HepG2 (cell line): Measurements from ENCODE around the gene SMNDC1. TPM values are rescaled to one million over a fixed set of nuclear protein-coding genes. Genes with fewer than 3 reads are reported as not detected.

ENCODE experiments used
- ATAC-seq: fragments of 200-7000 bp; cut with Tn5 transposase; 3 replicates; pipeline ENCODE4 v1.9.1; 2020; ENCODE audit warnings: mild to moderate bottlenecking, moderate library complexity
- BruUV-seq: library from RNA; stranded (reverse); fragments of 400-500 nt; replicated peaks from 2 replicates; lab custom pipeline; 2021; lab: Mats Ljungman, UMichigan
- CTCF ChIA-PET: fragments of 300-600 bp; formaldehyde crosslinking; extraction: SDS; loops from one replicate; lab custom pipeline; 2021; ENCODE audit warnings: low total read pairs, inconsistent platforms, low intra/inter-chr PET ratio; lab: Yijun Ruan, JAX
- POLR2A ChIA-PET: fragments of 350-600 bp; sonication (Branson Sonifier 250); formaldehyde crosslinking; loops from one replicate; lab custom pipeline; 2020; ENCODE audit warnings: antibody characterized with exemption, inconsistent platforms; lab: Yijun Ruan, JAX
- DNase-seq: peaks from one replicate; pipeline ENCODE4 v3.0.0-alpha.2; 2015; ENCODE audit warnings: low spot score
- FAIRE-seq: peaks from 3 replicates; lab custom pipeline; 2011; peaks lifted over from hg19 to GRCh38; lab: Jason Lieb, UNC
- H2AFZ ChIP-seq: one replicate; pipeline ENCODE4 v1.6.1; 2011; ENCODE audit warnings: low read length, inconsistent platforms
- H3K27ac ChIP-seq: fragments of 300-600 bp; 3 replicates; pipeline ENCODE4 v1.8.0; 2011; ENCODE audit warnings: mixed run types, mild to moderate bottlenecking, mixed read lengths, low read length, inconsistent platforms; ENCODE audit not compliant: insufficient read depth; ENCODE audit errors: extremely low read length
- H3K27me3 ChIP-seq, 2 experiments: fragments of 200-600 bp in 1 of 2; 2 replicates in 1 of 2; 3 replicates in 1 of 2; pipeline versions ENCODE4 v1.6.0 to v1.8.0; 2011; ENCODE audit warnings: low read length in 2 of 2, mild to moderate bottlenecking in 2 of 2, moderate library complexity in 2 of 2, inconsistent platforms in 1 of 2; ENCODE audit not compliant: insufficient read depth in 2 of 2, control insufficient read depth in 1 of 2
- H3K36me3 ChIP-seq, 2 experiments: fragments of 200-600 bp in 1 of 2; replicated peaks in 1 of 2; 2 replicates in 1 of 2; 3 replicates in 1 of 2; pipeline versions ENCODE4 v1.5.1 to v1.8.0; 2011; ENCODE audit warnings: low read length in 2 of 2, inconsistent platforms in 1 of 2; ENCODE audit not compliant: insufficient read depth in 2 of 2, control insufficient read depth in 1 of 2
- H3K4me1 ChIP-seq: 2 replicates; pipeline ENCODE4 v1.5.1; 2012; ENCODE audit warnings: low read length, inconsistent platforms; ENCODE audit not compliant: insufficient read depth
- H3K4me2 ChIP-seq: 2 replicates; pipeline ENCODE4 v1.6.0; 2011; ENCODE audit warnings: low read depth, low read length, inconsistent platforms
- H3K4me3 ChIP-seq, 3 experiments: fragments of 200-600 bp in 1 of 3; sonication (generic), shearing (Covaris generic) in 1 of 3; replicated peaks in 1 of 3; 2 replicates each; pipeline ENCODE4 v1.5.1; 2011 to 2016; ENCODE audit warnings: low read length in 3 of 3, inconsistent platforms in 2 of 3, low read depth in 2 of 3, mild to moderate bottlenecking in 2 of 3, control low read depth in 1 of 3, mixed read lengths in 1 of 3; ENCODE audit not compliant: insufficient read depth in 1 of 3
- H3K79me2 ChIP-seq: one replicate; pipeline ENCODE4 v1.6.1; 2011; ENCODE audit warnings: low read length, inconsistent platforms; ENCODE audit not compliant: insufficient read depth
- H3K9ac ChIP-seq: 2 replicates; pipeline ENCODE4 v1.6.0; 2011; ENCODE audit warnings: mild to moderate bottlenecking, low read depth, low read length, inconsistent platforms; ENCODE audit not compliant: insufficient read depth
- H3K9me3 ChIP-seq: 2 replicates; pipeline ENCODE4 v1.5.1; 2012; ENCODE audit warnings: mild to moderate bottlenecking, low read length
- H4K20me1 ChIP-seq: 2 replicates; pipeline ENCODE4 v1.6.0; 2011; ENCODE audit warnings: inconsistent platforms, mild to moderate bottlenecking, low read length, moderate library complexity; ENCODE audit not compliant: insufficient read depth
- BHLHE40 ChIP-seq: IDR thresholded peaks from 2 replicates; pipeline ENCODE4 v1.6.1; 2011; ENCODE audit warnings: low read length, improper control_type of control experiment
- KAT2B ChIP-seq: fragments of 150-350 bp; IDR thresholded peaks from 2 replicates; pipeline ENCODE4 v1.6.1; 2014; ENCODE audit warnings: low read depth, low read length, borderline replicate concordance
- ONECUT2 ChIP-seq: sonication (generic); formaldehyde crosslinking; IDR thresholded peaks from 2 replicates; pipeline ENCODE4 v1.4.0; 2020; ENCODE audit warnings: missing genetic modification reagents
- REPIN1 ChIP-seq: sonication (generic); formaldehyde crosslinking; IDR thresholded peaks from 2 replicates; pipeline ENCODE4 v1.8.0; 2022; ENCODE audit warnings: missing genetic modification reagents, low read depth, mild to moderate bottlenecking, borderline replicate concordance
- SMC3 ChIP-seq: IDR thresholded peaks from 2 replicates; pipeline ENCODE4 v1.6.1; 2011; ENCODE audit warnings: low read length, improper control_type of control experiment
- SP4 ChIP-seq: sonication (generic); formaldehyde crosslinking; IDR thresholded peaks from 2 replicates; pipeline ENCODE4 v1.8.1; 2023; ENCODE audit warnings: mild to moderate bottlenecking, missing genetic modification reagents
- ZBTB7A ChIP-seq: sonication (generic); formaldehyde crosslinking; IDR thresholded peaks from 2 replicates; pipeline ENCODE4 v1.8.0; 2022; ENCODE audit warnings: mild to moderate bottlenecking, missing genetic modification reagents
- ZNF543 ChIP-seq: sonication (generic); formaldehyde crosslinking; IDR thresholded peaks from 2 replicates; pipeline ENCODE4 v1.4.0; 2020; ENCODE audit warnings: mild to moderate bottlenecking, missing genetic modification reagents
- ZNF652 ChIP-seq: IDR thresholded peaks from 2 replicates; pipeline ENCODE4 v1.6.1; 2016; ENCODE audit warnings: low read depth, borderline replicate concordance
- WGBS: methylation state at CpG from one replicate; pipeline ENCODE4 v1.1.6; 2017; ENCODE audit warnings: low lambda C conversion rate; 5-methylcytosine and 5-hydroxymethylcytosine counted together
- in situ Hi-C: cut with HindIII; loops from 2 replicates; pipeline ENCODE4 v1.10.0; 2017; ENCODE audit warnings: low pct_unique_long_range_greater_than_20kb; ENCODE audit not compliant: extremely low pct_ligation_motif_present
- intact Hi-C: fragments of 100-400 bp; cut with micrococcal nuclease; formaldehyde crosslinking; loops from one replicate; pipeline ENCODE4 v1.10.0; 2022; ENCODE audit not compliant: unreplicated experiment
- polyA plus RNA-seq, 8 experiments: library from polyadenylated mRNA; depleted of rRNA in 3 of 8; stranded (reverse) in 7 of 8; unstranded in 1 of 8; fragments of >200 nt; fragmentation: Illumina TruSeq in 4 of 8; extraction: Trizol in 4 of 8; gene quantifications; 2 replicates each; pipeline versions ENCODE4 v1.2.1 to v1.2.3, GENCODE V29; 2011 to 2016; ENCODE audit warnings: low read depth in 4 of 8, missing spikeins in 1 of 8, mixed read lengths in 1 of 8; ENCODE audit not compliant: insufficient read depth in 1 of 8
- total RNA-seq, 5 experiments: library from RNA; depleted of rRNA; stranded (reverse); fragments of >200 nt; fragmentation: Illumina TruSeq; extraction: Trizol; gene quantifications; 2 replicates each; pipeline ENCODE4 v1.2.3, GENCODE V29; 2016; ENCODE audit warnings: low read depth in 1 of 5
- TF ChIP-seq, protein P1 (sequence below): sonication (generic); formaldehyde crosslinking; IDR thresholded peaks from 2 replicates; pipeline ENCODE4 v1.5.0; 2020; ENCODE audit warnings: mild to moderate bottlenecking, missing genetic modification reagents, moderate library complexity

Gene SMNDC1
- total and polyA plus RNA-seq, 2 of the 13 experiments (the other 11 are each of a cell fraction or from before 2014, with no cell fraction given): 7.8 to 8.9 TPM

- Histone ChIP-seq H4K20me1 (peaks cover 21% of the 10 kb centered on the region; the same call in 1 of the 2 replicates), H3K9me3 (no peaks in the 10 kb centered on the region), H2AFZ (no peak overlapping the region), H3K27me3 (no peaks in the 10 kb centered on the region), H3K4me3 (no peak overlapping the region), H3K27ac (no peak overlapping the region), H3K4me2 (no peak overlapping the region), H3K79me2 (peaks cover 12% of the 10 kb centered on the region), H3K36me3 (peaks cover 3 to 5% of the 10 kb centered on the region in 2 experiments; a peak in 4 of 5 replicates), H3K4me1 (peaks cover 17% of the 10 kb centered on the region), H3K9ac (no peak overlapping the region)
- intact Hi-C loops: no loop called here
- TF ChIP-seq SMC3 (no peak), BHLHE40 (no peak), ONECUT2 (CRISPR knock-in tag) (no peak), REPIN1 (CRISPR knock-in tag) (no peak), SP4 (CRISPR knock-in tag) (no peak), ZNF652 (CRISPR knock-in tag) (no peak), ZNF543 (no peak), KAT2B (no peak), ZBTB7A (CRISPR knock-in tag) (no peak)
- TF ChIP-seq, protein P1, sequence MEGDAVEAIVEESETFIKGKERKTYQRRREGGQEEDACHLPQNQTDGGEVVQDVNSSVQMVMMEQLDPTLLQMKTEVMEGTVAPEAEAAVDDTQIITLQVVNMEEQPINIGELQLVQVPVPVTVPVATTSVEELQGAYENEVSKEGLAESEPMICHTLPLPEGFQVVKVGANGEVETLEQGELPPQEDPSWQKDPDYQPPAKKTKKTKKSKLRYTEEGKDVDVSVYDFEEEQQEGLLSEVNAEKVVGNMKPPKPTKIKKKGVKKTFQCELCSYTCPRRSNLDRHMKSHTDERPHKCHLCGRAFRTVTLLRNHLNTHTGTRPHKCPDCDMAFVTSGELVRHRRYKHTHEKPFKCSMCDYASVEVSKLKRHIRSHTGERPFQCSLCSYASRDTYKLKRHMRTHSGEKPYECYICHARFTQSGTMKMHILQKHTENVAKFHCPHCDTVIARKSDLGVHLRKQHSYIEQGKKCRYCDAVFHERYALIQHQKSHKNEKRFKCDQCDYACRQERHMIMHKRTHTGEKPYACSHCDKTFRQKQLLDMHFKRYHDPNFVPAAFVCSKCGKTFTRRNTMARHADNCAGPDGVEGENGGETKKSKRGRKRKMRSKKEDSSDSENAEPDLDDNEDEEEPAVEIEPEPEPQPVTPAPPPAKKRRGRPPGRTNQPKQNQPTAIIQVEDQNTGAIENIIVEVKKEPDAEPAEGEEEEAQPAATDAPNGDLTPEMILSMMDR: no peak
- ChIA-PET POLR2A (no interaction called here), CTCF (no interaction called here)
- FAIRE-seq (no peak), ATAC-seq (no peak), DNase-seq (no peak)
- in situ Hi-C loops: no loop called here
- BruUV-seq: no TSS peak
- WGBS: 76% methylated on average over 3 of the region's 3 CpGs
Observed at GRCh38 chr10:110241407-110241806, 63.3 kb downstream of the SMNDC1 start.

Other genes starting within 250 kb of the SMNDC1 start
- gene MXI1, start 97.3 kb downstream of the SMNDC1 start, total RNA-seq (2016; rRNA removed; fragmentation: Illumina TruSeq; extraction: Trizol): 6.6 and 10.1 TPM in 2 replicates
- 22.0 and 22.2 TPM in 2 replicates for gene MXI1, start 97.3 kb downstream of the SMNDC1 start, polyA plus RNA-seq (2011; rRNA removed)
- gene DUSP5, start 193.0 kb upstream of the SMNDC1 start, total RNA-seq (2016; rRNA removed; fragmentation: Illumina TruSeq; extraction: Trizol): 1.4 and 1.5 TPM in 2 replicates
- gene DUSP5, start 193.0 kb upstream of the SMNDC1 start, polyA plus RNA-seq (2011; rRNA removed): 3.7 and 5.8 TPM in 2 replicates